RWPE2 (cell line): ENCODE data around the gene ZNF260.

Source experiments
- ATAC-seq: fragments of 200-7000 bp; cut with Tn5 transposase; 3 replicates; pipeline ENCODE4 v1.9.1; 2021; ENCODE audit warnings: low read depth
- DNase-seq: peaks from one replicate; pipeline ENCODE4 v3.0.0-alpha.2; 2020; ENCODE audit warnings: low spot score
- H3K27ac ChIP-seq: fragments of 450-650 bp; 2 replicates; pipeline ENCODE4 v1.5.1; 2017; ENCODE audit warnings: mild to moderate bottlenecking; ENCODE audit not compliant: poor library complexity, severe bottlenecking
- H3K27me3 ChIP-seq: fragments of 250-450 bp; sonication (Bioruptor Pico); 2 replicates; pipeline ENCODE4 v1.5.1; 2021; ENCODE audit warnings: mild to moderate bottlenecking, moderate library complexity; ENCODE audit not compliant: insufficient read depth, poor library complexity, severe bottlenecking
- H3K36me3 ChIP-seq: fragments of 250-450 bp; sonication (Bioruptor Pico); 2 replicates; pipeline ENCODE4 v1.5.1; 2020; ENCODE audit warnings: low read depth, mild to moderate bottlenecking, moderate library complexity
- H3K4me1 ChIP-seq: fragments of 250-450 bp; sonication (Bioruptor Pico); 2 replicates; pipeline ENCODE4 v1.5.1; 2021; ENCODE audit warnings: mild to moderate bottlenecking, moderate library complexity; ENCODE audit not compliant: insufficient read depth, poor library complexity, severe bottlenecking
- H3K4me3 ChIP-seq: fragments of 250-450 bp; sonication (Bioruptor Pico); 2 replicates; pipeline ENCODE4 v1.5.1; 2021; ENCODE audit warnings: mild to moderate bottlenecking, moderate library complexity; ENCODE audit not compliant: severe bottlenecking
- H3K9me3 ChIP-seq: fragments of 250-450 bp; sonication (Bioruptor Pico); 2 replicates; pipeline ENCODE4 v1.5.1; 2021; ENCODE audit warnings: mild to moderate bottlenecking, moderate library complexity; ENCODE audit not compliant: severe bottlenecking
- TF ChIP-seq, protein P1 (sequence below): fragments of 450-650 bp; IDR thresholded peaks from one replicate; pipeline ENCODE4 v1.5.1; 2017; ENCODE audit warnings: mild to moderate bottlenecking, moderate library complexity; ENCODE audit not compliant: poor library complexity, severe bottlenecking

ZNF260 gene

DNA sequence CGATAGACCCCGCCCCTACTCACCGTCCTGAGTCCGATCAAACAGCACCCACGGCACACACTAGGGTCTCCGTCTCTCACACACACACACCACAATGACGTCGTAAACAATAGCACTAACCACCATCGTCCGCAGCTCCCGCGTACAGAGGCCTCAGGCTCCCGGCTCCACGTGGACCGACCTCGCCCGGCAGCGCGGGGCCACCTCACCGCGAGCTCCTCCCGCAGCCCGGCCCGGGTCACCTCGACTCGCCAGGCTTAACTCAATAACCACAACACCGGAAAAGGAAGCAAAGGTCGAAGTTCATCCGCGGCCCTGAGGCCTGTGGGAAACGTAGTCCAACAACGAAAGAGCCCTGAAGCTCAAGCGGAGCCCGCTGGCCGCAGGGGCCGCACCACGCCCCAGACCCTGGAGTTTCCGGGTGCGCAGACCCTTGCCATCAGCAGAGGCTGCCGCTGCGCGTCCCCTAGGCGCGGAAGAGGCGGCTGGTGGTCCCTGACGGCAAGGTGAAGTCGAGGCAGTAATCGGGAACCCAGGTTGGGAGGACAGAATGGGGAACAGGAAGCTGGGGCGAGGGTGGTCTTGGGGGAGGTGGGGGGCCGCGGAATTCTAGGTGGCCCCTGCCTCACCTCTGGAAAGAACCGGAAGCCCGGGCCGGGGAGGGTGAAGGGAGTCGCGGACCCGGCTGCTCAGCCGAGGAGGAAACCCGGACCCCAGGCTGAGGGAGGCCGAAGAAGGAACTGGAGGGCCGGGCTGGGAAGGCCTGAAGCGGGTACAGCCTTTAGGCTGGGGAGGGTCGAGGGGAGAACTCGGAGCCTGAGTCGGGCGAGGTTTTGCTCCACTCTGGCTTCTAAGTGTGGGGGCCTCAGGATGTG lies 45.2 kb upstream of the ZNF260 start, which contains the start of gene ZNF529:
Gene ZNF529, minus strand, starts transcription at position 273 of the 875 bp plus-strand sequence. CDS start 946 bp downstream, outside the sequence.
- peak; percentile 85 for DNase-seq
- H3K27me3 ChIP-seq, result no peaks in the 10 kb centered on the region
- peaks cover 62% of the 10 kb centered on the region for H3K36me3 ChIP-seq
- peak within 1 kb of the TSS; percentile 62 for H3K27ac ChIP-seq
- ATAC-seq, result peak; percentile 92
- peak within 1 kb of the TSS; percentile 78 for H3K4me3 ChIP-seq
- H3K4me1 ChIP-seq, result peaks cover 10% of the 10 kb centered on the region
- no peaks in the 10 kb centered on the region for H3K9me3 ChIP-seq
- TF ChIP-seq, protein P1, sequence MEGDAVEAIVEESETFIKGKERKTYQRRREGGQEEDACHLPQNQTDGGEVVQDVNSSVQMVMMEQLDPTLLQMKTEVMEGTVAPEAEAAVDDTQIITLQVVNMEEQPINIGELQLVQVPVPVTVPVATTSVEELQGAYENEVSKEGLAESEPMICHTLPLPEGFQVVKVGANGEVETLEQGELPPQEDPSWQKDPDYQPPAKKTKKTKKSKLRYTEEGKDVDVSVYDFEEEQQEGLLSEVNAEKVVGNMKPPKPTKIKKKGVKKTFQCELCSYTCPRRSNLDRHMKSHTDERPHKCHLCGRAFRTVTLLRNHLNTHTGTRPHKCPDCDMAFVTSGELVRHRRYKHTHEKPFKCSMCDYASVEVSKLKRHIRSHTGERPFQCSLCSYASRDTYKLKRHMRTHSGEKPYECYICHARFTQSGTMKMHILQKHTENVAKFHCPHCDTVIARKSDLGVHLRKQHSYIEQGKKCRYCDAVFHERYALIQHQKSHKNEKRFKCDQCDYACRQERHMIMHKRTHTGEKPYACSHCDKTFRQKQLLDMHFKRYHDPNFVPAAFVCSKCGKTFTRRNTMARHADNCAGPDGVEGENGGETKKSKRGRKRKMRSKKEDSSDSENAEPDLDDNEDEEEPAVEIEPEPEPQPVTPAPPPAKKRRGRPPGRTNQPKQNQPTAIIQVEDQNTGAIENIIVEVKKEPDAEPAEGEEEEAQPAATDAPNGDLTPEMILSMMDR, result no peak

GRCh38 chr19:36572593-36573019 lies 44.5 kb upstream of the ZNF260 start:
- Histone ChIP-seq H3K4me3 (peak overlapping the region; percentile 78), H3K27me3 (no peaks in the 10 kb centered on the region), H3K9me3 (no peaks in the 10 kb centered on the region), H3K36me3 (peaks cover 59% of the 10 kb centered on the region), H3K4me1 (peaks cover 10% of the 10 kb centered on the region), H3K27ac (peak overlapping the region; percentile 62)
- no peak for DNase-seq
- no peak; the same call in 2 of the 3 replicates for ATAC-seq
- TF ChIP-seq, protein P1, result no peak

DNA sequence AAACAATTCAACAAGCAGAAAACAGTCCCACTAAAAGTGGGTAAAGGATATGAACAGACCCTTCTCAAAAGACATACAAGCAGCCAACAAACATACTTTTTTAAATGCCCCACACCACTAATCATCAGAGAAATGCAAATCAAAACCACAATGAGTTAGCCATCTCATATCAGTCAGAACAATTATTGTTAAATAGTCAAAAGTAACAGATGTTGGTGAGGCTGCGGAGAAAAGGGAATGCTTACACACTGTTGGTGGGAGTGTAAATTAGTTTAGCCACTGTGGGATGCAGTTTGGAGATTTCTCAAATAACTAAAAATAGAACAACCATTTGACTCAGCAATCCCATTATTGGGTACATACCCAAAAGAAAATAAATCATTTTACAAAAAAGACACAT lies 36.3 kb upstream of the ZNF260 start:
- no peak overlapping the region for H3K4me3 ChIP-seq
- H3K4me1 ChIP-seq, result no peaks in the 10 kb centered on the region
- peaks cover 7% of the 10 kb centered on the region for H3K9me3 ChIP-seq
- no peak for ATAC-seq
- no peak overlapping the region for H3K27ac ChIP-seq
- TF ChIP-seq, protein P1, result no peak
- DNase-seq, result no peak
- no peaks in the 10 kb centered on the region for H3K27me3 ChIP-seq
- peaks cover 18% of the 10 kb centered on the region for H3K36me3 ChIP-seq

GRCh38 chr19:36547001-36547732 lies 19.1 kb upstream of the ZNF260 start:
- Histone ChIP-seq H3K4me3 (no peak overlapping the region), H3K36me3 (peaks cover 78% of the 10 kb centered on the region), H3K9me3 (peaks cover 67% of the 10 kb centered on the region), H3K4me1 (no peaks in the 10 kb centered on the region), H3K27me3 (no peaks in the 10 kb centered on the region), H3K27ac (no peak overlapping the region)
- no peak for DNase-seq
- TF ChIP-seq, protein P1, result no peak
- ATAC-seq, result no peak
